Measurements from ENCODE around the gene NEK1. TPM values are rescaled to one million over a fixed set of nuclear protein-coding genes. Genes with fewer than 3 reads are reported as not detected.

NEK1 gene
- polyA plus RNA-seq = 16.7 and 17.1 TPM in 2 replicates
- polyA minus RNA-seq = 25.6 and 27.6 TPM in 2 replicates

- no peaks in the 10 kb centered on the region for H4K20me1 ChIP-seq (ENCODE audit: insufficient read depth)
- peaks cover 3% of the 10 kb centered on the region for H3F3A ChIP-seq (ENCODE audit: insufficient read depth, low read length, poor library complexity, severe bottlenecking)
- no peaks in the 10 kb centered on the region for H3K9me3 ChIP-seq (ENCODE audit: low read length)
- H3K36me3 ChIP-seq (ENCODE audit: insufficient read depth, low read length) = no peaks in the 10 kb centered on the region
- H3K4me2 ChIP-seq (ENCODE audit: low read length) = peak within 1 kb of the TSS; percentile 92
- no peaks in the 10 kb centered on the region for H3K27me3 ChIP-seq (ENCODE audit: insufficient read depth, low read depth, low read length)
- peak within 1 kb of the TSS; percentile 89 for H2AFZ ChIP-seq (ENCODE audit: low read depth, low read length)
- TF ChIP-seq TAF1 (IDR thresholded peaks at IDR 0.05; ENCODE audit: low read depth) (peak; percentile 47), SMC3 (conservative IDR thresholded peaks at IDR 0.05; ENCODE audit: poor library complexity) (peak; percentile 27), RAD21 (conservative IDR thresholded peaks at IDR 0.05) (peak; percentile 12), POLR2AphosphoS5 (IDR thresholded peaks at IDR 0.05) (peak; percentile 92), EZH2 (IDR thresholded peaks at IDR 0.05; ENCODE audit: borderline replicate concordance, insufficient read depth, low read length, poor library complexity, severe bottlenecking) (no peak), MXI1 (conservative IDR thresholded peaks at IDR 0.05; ENCODE audit: poor library complexity, severe bottlenecking) (peak; percentile 90), EP300 (conservative IDR thresholded peaks at IDR 0.05; ENCODE audit: poor library complexity, severe bottlenecking) (peak; percentile 37), CTCF (IDR thresholded peaks at IDR 0.05; ENCODE audit: poor library complexity, severe bottlenecking) (peak; percentile 42)
- TF ChIP-seq, protein P1, sequence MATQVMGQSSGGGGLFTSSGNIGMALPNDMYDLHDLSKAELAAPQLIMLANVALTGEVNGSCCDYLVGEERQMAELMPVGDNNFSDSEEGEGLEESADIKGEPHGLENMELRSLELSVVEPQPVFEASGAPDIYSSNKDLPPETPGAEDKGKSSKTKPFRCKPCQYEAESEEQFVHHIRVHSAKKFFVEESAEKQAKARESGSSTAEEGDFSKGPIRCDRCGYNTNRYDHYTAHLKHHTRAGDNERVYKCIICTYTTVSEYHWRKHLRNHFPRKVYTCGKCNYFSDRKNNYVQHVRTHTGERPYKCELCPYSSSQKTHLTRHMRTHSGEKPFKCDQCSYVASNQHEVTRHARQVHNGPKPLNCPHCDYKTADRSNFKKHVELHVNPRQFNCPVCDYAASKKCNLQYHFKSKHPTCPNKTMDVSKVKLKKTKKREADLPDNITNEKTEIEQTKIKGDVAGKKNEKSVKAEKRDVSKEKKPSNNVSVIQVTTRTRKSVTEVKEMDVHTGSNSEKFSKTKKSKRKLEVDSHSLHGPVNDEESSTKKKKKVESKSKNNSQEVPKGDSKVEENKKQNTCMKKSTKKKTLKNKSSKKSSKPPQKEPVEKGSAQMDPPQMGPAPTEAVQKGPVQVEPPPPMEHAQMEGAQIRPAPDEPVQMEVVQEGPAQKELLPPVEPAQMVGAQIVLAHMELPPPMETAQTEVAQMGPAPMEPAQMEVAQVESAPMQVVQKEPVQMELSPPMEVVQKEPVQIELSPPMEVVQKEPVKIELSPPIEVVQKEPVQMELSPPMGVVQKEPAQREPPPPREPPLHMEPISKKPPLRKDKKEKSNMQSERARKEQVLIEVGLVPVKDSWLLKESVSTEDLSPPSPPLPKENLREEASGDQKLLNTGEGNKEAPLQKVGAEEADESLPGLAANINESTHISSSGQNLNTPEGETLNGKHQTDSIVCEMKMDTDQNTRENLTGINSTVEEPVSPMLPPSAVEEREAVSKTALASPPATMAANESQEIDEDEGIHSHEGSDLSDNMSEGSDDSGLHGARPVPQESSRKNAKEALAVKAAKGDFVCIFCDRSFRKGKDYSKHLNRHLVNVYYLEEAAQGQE (IDR thresholded peaks at IDR 0.05; ENCODE audit: borderline replicate concordance) = no peak
- H3K9me2 ChIP-seq (ENCODE audit: insufficient read depth, low read length) = no peaks in the 10 kb centered on the region
- peak within 1 kb of the TSS; percentile 75 for H3K27ac ChIP-seq (ENCODE audit: low read length)
- H3K4me3 ChIP-seq (ENCODE audit: low read length) = peak within 1 kb of the TSS; percentile 87
- H3K9ac ChIP-seq (ENCODE audit: low read length) = peak within 1 kb of the TSS; percentile 83
- H3K79me2 ChIP-seq (replicated peaks; ENCODE audit: insufficient read depth, low read length) = peaks cover 14% of the 10 kb centered on the region
These were observed at the start of gene NEK1 for GRCh38 chr4:169611991-169612870. Gene NEK1, minus strand, starts transcription at chr4:169612583. Its CDS starts 9,953 bp downstream, at chr4:169602630.

DNA sequence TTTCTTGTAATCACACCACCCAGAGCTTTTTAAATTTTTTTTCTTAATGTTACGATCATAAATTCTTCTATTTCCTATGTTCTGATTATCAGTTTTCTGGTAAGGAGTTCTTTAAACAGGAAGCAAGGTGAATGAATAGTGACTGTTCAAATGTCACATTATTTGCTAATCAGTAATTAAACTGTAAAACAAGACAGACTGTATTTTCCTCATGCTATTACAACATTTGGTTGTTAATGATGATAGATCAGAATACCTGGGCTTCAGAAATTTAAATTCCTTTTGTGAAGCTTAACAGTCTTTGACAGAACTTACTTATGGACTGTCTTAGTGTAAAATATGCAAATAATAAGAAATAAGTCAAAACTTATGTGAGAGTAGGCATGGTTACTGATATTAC, 49.4 kb upstream of the NEK1 start:
- H3K9ac ChIP-seq (ENCODE audit: low read length) = peak overlapping the region; percentile 82

More for the DNA sequence above, 49.4 kb upstream of the NEK1 start:
- Histone ChIP-seq H4K20me1 (ENCODE audit: insufficient read depth) (no peaks in the 10 kb centered on the region), H3K9me2 (ENCODE audit: insufficient read depth, low read length) (no peaks in the 10 kb centered on the region), H3K36me3 (ENCODE audit: insufficient read depth, low read length) (no peaks in the 10 kb centered on the region), H3K9me3 (ENCODE audit: low read length) (no peaks in the 10 kb centered on the region), H3K4me2 (ENCODE audit: low read length) (peak overlapping the region; percentile 86), H2AFZ (ENCODE audit: low read depth, low read length) (no peak overlapping the region), H3F3A (ENCODE audit: insufficient read depth, low read length, poor library complexity, severe bottlenecking) (no peaks in the 10 kb centered on the region), H3K4me3 (ENCODE audit: low read length) (peak overlapping the region; percentile 66), H3K79me2 (replicated peaks; ENCODE audit: insufficient read depth, low read length) (peaks cover 68% of the 10 kb centered on the region), H3K27me3 (ENCODE audit: insufficient read depth, low read depth, low read length) (no peaks in the 10 kb centered on the region), H3K27ac (ENCODE audit: low read length) (no peak overlapping the region)
- TF ChIP-seq, protein P1 (IDR thresholded peaks at IDR 0.05; ENCODE audit: borderline replicate concordance) = no peak
- TF ChIP-seq RAD21 (conservative IDR thresholded peaks at IDR 0.05) = no peak
- TF ChIP-seq CTCF (IDR thresholded peaks at IDR 0.05; ENCODE audit: poor library complexity, severe bottlenecking) = no peak
- no peak for TF ChIP-seq POLR2AphosphoS5 (IDR thresholded peaks at IDR 0.05)
- TF ChIP-seq EP300 (conservative IDR thresholded peaks at IDR 0.05; ENCODE audit: poor library complexity, severe bottlenecking) = no peak
- TF ChIP-seq EZH2 (IDR thresholded peaks at IDR 0.05; ENCODE audit: borderline replicate concordance, insufficient read depth, low read length, poor library complexity, severe bottlenecking) = no peak
- TF ChIP-seq SMC3 (conservative IDR thresholded peaks at IDR 0.05; ENCODE audit: poor library complexity) = no peak
- TF ChIP-seq MXI1 (conservative IDR thresholded peaks at IDR 0.05; ENCODE audit: poor library complexity, severe bottlenecking) = no peak
- no peak for TF ChIP-seq TAF1 (IDR thresholded peaks at IDR 0.05; ENCODE audit: low read depth)
